Nucleus accumbens (tissue), 56 donors: Measurements from ENCODE around the gene TEN1.
"Not testable (repeated sequence)": the region's sequence is repeated elsewhere in the genome, so short reads cannot be mapped to it uniquely, and the experiment has no call there.

Experiments used
- DNase-seq, 56 donors: peaks; one replicate each; lab custom pipeline; 2025; lab: John Stamatoyannopoulos, UW

TEN1 gene

GRCh38 chr17:76022973-76023899, 44.2 kb downstream of the TEN1 start:
- DNase-seq = no peak

- no peak for DNase-seq
These were observed 44.8 kb downstream of the TEN1 start for GRCh38 chr17:76023900-76024237.

- DNase-seq = no peak
These were observed 45.3 kb downstream of the TEN1 start for GRCh38 chr17:76024353-76024752.

- DNase-seq = no peak
These were observed 46.3 kb downstream of the TEN1 start for GRCh38 chr17:76025294-76025693.

- no peak for DNase-seq
These were observed 47.7 kb downstream of the TEN1 start for GRCh38 chr17:76026714-76027158.

- DNase-seq = no peak
These were observed 48.3 kb downstream of the TEN1 start, which contains the start of gene EVPL for GRCh38 chr17:76027159-76027839. Gene EVPL (minus strand): TSS chr17:76027306. CDS start chr17:76027198, 108 bp downstream.

- DNase-seq = no peak
These were observed 53.2 kb downstream of the TEN1 start for GRCh38 chr17:76032073-76032779.

GRCh38 chr17:76032780-76033108, 53.7 kb downstream of the TEN1 start:
- no peak for DNase-seq

GRCh38 chr17:76033139-76033538, 54.1 kb downstream of the TEN1 start:
- DNase-seq = no peak

- DNase-seq = no peak
These were observed 55.6 kb downstream of the TEN1 start for GRCh38 chr17:76034428-76035350.

- DNase-seq = no peak
These were observed 57.6 kb downstream of the TEN1 start for GRCh38 chr17:76036497-76037261.

GRCh38 chr17:76038050-76038449, 59.0 kb downstream of the TEN1 start:
- DNase-seq = no peak

GRCh38 chr17:76039121-76039520, 60.1 kb downstream of the TEN1 start:
- no peak for DNase-seq

- no peak for DNase-seq
These were observed 61.3 kb downstream of the TEN1 start for GRCh38 chr17:76040376-76040775.

GRCh38 chr17:76042868-76043267, 63.8 kb downstream of the TEN1 start:
- DNase-seq = not testable (repeated sequence)

- not testable (repeated sequence) for DNase-seq
These were observed 65.5 kb downstream of the TEN1 start for GRCh38 chr17:76044475-76045007.

- DNase-seq = no peak
These were observed 67.0 kb downstream of the TEN1 start for GRCh38 chr17:76046064-76046463.

GRCh38 chr17:76048025-76048605, 69.1 kb downstream of the TEN1 start:
- DNase-seq = no peak

- no peak for DNase-seq
These were observed 69.7 kb downstream of the TEN1 start for GRCh38 chr17:76048711-76049110.
